Left lung (tissue), 10 donors: ENCODE results near the gene TSPAN5. TPM values are rescaled to one million over a fixed set of nuclear protein-coding genes. Genes with fewer than 3 reads are reported as not detected.
A peak's percentile ranks its signal among the peaks of the same experiment; 100 is the strongest.

Source experiments
- ATAC-seq: fragments of 200-7000 bp; cut with Tn5 transposase; one replicate; pipeline ENCODE4 v1.9.1; 2020; ENCODE audit warnings: moderate library complexity
- DNase-seq, 4 donors: peaks; one replicate each; pipeline ENCODE4 v3.0.0-alpha.2; 2013 to 2020
- H3K27ac ChIP-seq, 2 donors: fragments of 200-600 bp; sonication (generic) in 1 of 2; one replicate each; pipeline versions ENCODE4 v1.5.0 to v1.8.0; 2020 to 2021
- H3K27me3 ChIP-seq, 2 donors: fragments of 200-600 bp; sonication (generic) in 1 of 2; one replicate each; pipeline versions ENCODE4 v1.5.0 to v1.8.0; 2020 to 2021
- H3K36me3 ChIP-seq, 2 donors: fragments of 200-600 bp; sonication (generic) in 1 of 2; one replicate each; pipeline versions ENCODE4 v1.5.0 to v1.8.0; 2020 to 2021
- H3K4me1 ChIP-seq, 2 donors: fragments of 200-600 bp; one replicate each; pipeline ENCODE4 v1.8.0; 2021
- H3K4me3 ChIP-seq, 2 donors: fragments of 200-600 bp; sonication (generic) in 1 of 2; one replicate each; pipeline versions ENCODE4 v1.5.0 to v1.8.0; 2020 to 2021; ENCODE audit warnings: mild to moderate bottlenecking in 1 of 2
- H3K9me3 ChIP-seq, 2 donors: fragments of 200-600 bp; sonication (generic) in 1 of 2; one replicate each; pipeline versions ENCODE4 v1.5.0 to v1.8.0; 2020 to 2021
- intact Hi-C, 2 donors: fragments of 100-400 bp; cut with DNase I; formaldehyde crosslinking; loops; one replicate each; pipeline versions ENCODE4 v1.11.2 to v1.14.2; 2022
- polyA plus RNA-seq, 6 donors: library from polyadenylated mRNA; unstranded; fragments of 120-200 nt; gene quantifications; one replicate each; pipeline ENCODE4 v1.2.1, GENCODE V29; 2013; ENCODE audit not compliant: insufficient read length in 6 of 6
- total RNA-seq, 2 donors: library from RNA; stranded (reverse); fragmentation: NEBNext Ultra II Directional; extraction: Animal tissue kit (Norgen Biotek cat#: 25700); gene quantifications; one replicate each; pipeline ENCODE4 v1.2.1, GENCODE V29; 2021
- TF ChIP-seq, protein P1 (sequence below), 2 donors: fragments of 200-600 bp; sonication (generic) in 1 of 2; IDR thresholded peaks; one replicate each; pipeline versions ENCODE4 v1.5.0 to v1.8.0; 2021; ENCODE audit warnings: antibody characterized with exemption in 2 of 2
- donor health status: DM: no; HTN: yes; CAD: no.
- donor health status: DM: no; HTN: no; CAD: no.

TSPAN5 gene
- total and polyA plus RNA-seq, 8 donors = 11.9 to 36.5 (median 31.7) TPM

DNA sequence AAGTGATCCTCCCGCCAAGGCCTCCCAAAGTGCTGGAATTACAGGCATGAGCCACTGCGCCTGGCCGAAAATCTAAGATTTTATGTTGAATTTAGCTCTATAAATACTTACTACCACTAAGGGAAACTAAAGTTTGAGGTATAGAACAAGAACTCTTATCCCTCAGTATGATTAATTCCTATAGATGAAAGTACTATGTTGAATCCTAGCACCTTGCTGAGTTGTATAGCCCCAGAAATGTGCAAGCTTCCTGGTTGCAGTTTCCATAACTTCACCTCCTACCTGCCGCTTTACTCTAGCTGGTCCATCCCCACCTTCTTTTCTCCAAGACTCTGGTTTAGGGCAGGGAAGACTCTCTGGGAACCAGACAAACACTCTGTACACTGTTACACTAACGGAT, 11.8 kb upstream of the TSPAN5 start:
- H3K36me3 ChIP-seq = no peaks in the 10 kb centered on the region
- TF ChIP-seq, protein P1, sequence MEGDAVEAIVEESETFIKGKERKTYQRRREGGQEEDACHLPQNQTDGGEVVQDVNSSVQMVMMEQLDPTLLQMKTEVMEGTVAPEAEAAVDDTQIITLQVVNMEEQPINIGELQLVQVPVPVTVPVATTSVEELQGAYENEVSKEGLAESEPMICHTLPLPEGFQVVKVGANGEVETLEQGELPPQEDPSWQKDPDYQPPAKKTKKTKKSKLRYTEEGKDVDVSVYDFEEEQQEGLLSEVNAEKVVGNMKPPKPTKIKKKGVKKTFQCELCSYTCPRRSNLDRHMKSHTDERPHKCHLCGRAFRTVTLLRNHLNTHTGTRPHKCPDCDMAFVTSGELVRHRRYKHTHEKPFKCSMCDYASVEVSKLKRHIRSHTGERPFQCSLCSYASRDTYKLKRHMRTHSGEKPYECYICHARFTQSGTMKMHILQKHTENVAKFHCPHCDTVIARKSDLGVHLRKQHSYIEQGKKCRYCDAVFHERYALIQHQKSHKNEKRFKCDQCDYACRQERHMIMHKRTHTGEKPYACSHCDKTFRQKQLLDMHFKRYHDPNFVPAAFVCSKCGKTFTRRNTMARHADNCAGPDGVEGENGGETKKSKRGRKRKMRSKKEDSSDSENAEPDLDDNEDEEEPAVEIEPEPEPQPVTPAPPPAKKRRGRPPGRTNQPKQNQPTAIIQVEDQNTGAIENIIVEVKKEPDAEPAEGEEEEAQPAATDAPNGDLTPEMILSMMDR (IDR thresholded peaks at IDR 0.05) = no peak
- DNase-seq (no peak), ATAC-seq (no peak)
- H3K27ac ChIP-seq = no peak overlapping the region
- H3K27me3 ChIP-seq = no peaks in the 10 kb centered on the region
- intact Hi-C loops = no loop called here
- no peak overlapping the region for H3K4me3 ChIP-seq
- no peaks in the 10 kb centered on the region for H3K4me1 ChIP-seq
- no peaks in the 10 kb centered on the region for H3K9me3 ChIP-seq

DNA sequence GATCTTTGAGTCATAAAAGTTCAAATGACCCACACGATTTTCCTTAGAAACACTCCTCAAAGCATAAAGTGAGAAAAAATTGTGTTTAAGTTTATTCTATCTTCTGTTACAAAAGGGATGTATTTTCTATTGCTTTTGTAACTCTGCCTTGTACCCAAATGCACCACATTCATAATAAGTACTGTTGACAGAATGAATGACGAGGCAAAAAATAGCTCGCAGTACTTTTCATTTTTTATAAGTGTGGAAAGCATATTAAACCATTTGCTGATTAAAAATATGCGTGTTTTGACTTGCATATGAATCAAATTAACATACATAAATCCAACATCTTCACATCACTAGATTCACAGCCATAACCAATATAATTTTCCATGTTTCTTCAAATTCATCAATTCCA, 11.2 kb upstream of the TSPAN5 start:
- ATAC-seq = no peak
- H3K4me1 ChIP-seq = no peaks in the 10 kb centered on the region
- H3K4me3 ChIP-seq = no peak overlapping the region
- no peak overlapping the region for H3K27ac ChIP-seq
- intact Hi-C loops = loop anchor here in 1 of 2 donors (10.0 kb wide), 1 partner anchor 195 kb away; no protein-coding TSS in a partner anchor
- no peak for DNase-seq
- H3K9me3 ChIP-seq = no peaks in the 10 kb centered on the region
- TF ChIP-seq, protein P1 (IDR thresholded peaks at IDR 0.05) = no peak
- H3K27me3 ChIP-seq = no peaks in the 10 kb centered on the region
- H3K36me3 ChIP-seq = no peaks in the 10 kb centered on the region

DNA sequence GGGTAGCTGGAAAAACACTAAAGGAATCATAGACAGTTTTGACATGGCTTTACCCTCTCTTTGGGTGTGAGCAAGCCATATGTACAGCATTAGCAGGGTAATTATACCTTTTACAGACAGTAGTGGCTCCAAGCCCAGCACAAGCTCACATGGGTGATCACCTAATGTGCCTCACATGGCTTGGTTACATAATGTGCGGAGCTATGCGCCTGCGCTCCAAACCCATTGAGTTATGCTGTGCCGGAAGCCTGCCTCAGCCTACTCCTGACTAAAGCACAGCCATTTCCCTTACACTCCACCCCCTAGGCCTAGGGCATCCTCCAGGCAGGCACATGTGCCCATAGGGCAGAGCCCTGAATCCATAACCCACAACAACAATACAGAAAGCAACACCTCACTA, 6.5 kb upstream of the TSPAN5 start:
- no peak for ATAC-seq

DNA sequence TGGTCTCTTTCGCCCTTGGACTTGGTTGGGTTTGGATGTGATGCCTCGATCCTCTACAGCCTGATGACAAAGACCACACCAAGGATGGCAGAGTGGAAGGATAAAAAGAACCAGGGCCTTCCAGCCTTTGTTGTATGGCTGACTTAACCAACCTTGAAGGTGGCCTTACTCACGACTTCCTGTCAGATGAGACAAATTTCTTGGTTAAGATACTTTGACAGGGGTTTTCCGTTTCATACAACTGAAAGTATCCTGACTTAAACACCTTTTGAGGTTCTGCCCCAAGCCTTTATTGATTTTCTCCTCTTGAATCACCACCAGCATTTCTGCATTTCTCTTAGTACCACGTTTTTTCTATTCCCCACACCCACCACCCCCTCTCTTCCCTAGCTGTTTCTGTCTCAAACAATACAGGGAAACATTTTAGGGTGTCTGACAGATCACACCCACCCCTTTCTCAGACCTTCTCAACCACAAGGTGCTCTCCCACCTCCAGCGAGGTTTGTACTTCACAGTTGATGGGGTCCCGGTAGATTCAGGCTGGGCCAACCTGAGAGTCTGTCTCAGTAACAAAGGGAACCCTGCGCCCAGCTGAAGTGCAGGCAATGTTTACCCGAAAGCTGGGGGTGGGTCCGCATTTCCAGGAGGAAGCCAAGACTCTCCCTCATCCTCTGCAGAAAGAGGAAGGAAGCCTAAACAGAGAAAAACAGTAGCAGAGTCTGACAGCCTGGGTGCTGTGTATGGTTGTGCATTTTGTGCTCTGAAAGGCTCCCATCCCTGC, 5.0 kb upstream of the TSPAN5 start:
- DNase-seq = no peak
- peaks cover 0 to 15% of the 10 kb centered on the region in 2 donors for H3K27me3 ChIP-seq
- H3K4me3 ChIP-seq = no peak overlapping the region
- H3K4me1 ChIP-seq = peaks cover 0 to 16% of the 10 kb centered on the region in 2 donors
- ATAC-seq = no peak
- peak overlapping the region in 1 of 2 donors; percentile 18 for H3K27ac ChIP-seq
- no peaks in the 10 kb centered on the region for H3K36me3 ChIP-seq
- TF ChIP-seq, protein P1 (IDR thresholded peaks at IDR 0.05) = no peak
- H3K9me3 ChIP-seq = no peaks in the 10 kb centered on the region
- intact Hi-C loops = loop anchor here in 1 of 2 donors (10.0 kb wide), 1 partner anchor 189 kb away; no protein-coding TSS in a partner anchor

More for the DNA sequence above, 6.5 kb upstream of the TSPAN5 start:
- Histone ChIP-seq H3K4me3 (no peak overlapping the region), H3K9me3 (no peaks in the 10 kb centered on the region), H3K4me1 (peaks cover 0 to 3% of the 10 kb centered on the region in 2 donors), H3K27me3 (peaks cover 0 to 1% of the 10 kb centered on the region in 2 donors), H3K36me3 (no peaks in the 10 kb centered on the region), H3K27ac (no peak overlapping the region)
- intact Hi-C loops = loop anchor here in 1 of 2 donors (10.0 kb wide), 1 partner anchor 190 kb away; no protein-coding TSS in a partner anchor
- no peak for DNase-seq
- TF ChIP-seq, protein P1 (IDR thresholded peaks at IDR 0.05) = no peak

DNA sequence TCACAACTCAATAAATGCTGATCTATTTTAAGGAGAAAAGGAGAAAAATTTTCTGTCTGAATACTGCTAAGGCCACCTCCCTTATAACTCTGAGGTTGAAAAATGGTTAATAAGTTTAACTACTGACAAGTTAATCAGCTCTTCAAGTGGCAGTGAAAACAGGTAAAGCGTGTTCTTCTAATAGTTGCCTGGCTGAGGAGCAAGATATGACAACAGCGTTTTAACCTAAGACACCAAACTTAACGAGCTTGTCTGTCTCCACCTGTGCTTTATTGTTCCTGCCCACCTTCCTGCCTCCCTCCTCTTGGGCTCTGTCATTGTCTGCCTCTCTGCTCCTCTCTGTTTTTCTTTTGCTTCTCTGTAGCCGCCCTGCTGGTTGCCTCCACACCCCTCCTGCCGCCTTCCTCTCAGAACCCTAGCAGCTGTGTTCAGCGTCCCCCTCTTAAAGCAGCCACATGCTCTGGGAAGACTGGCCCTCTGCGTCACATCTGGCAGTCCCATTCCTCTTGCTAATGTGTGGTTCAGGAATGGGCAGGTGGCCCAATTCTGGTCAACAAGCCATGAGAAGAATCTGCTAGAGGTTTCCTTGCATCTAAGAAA, 4.3 kb upstream of the TSPAN5 start:
- peaks cover 0 to 17% of the 10 kb centered on the region in 2 donors for H3K4me1 ChIP-seq
- no peaks in the 10 kb centered on the region for H3K9me3 ChIP-seq
- H3K4me3 ChIP-seq = no peak overlapping the region
- H3K27me3 ChIP-seq = peaks cover 0 to 22% of the 10 kb centered on the region in 2 donors
- intact Hi-C loops = loop anchor here in 1 of 2 donors (10.0 kb wide), 1 partner anchor 188 kb away; no protein-coding TSS in a partner anchor
- H3K36me3 ChIP-seq = no peaks in the 10 kb centered on the region
- peak overlapping the region in 1 of 2 donors; percentile 18 for H3K27ac ChIP-seq
- ATAC-seq (no peak), DNase-seq (peak in 1 of 4 donors; percentile 56)
- TF ChIP-seq, protein P1 (IDR thresholded peaks at IDR 0.05) = no peak
